K562 (cell line): ENCODE results near the gene AANAT. TPM values are rescaled to one million over a fixed set of nuclear protein-coding genes. Genes with fewer than 3 reads are reported as not detected.

ENCODE experiments used
- ATAC-seq: fragments of 200-7000 bp; cut with Tn5 transposase; 3 replicates; pipeline ENCODE4 v1.9.1; 2020; ENCODE audit warnings: moderate library complexity
- BruUV-seq: library from RNA; stranded (reverse); fragments of 400-500 nt; replicated peaks from 2 replicates; lab custom pipeline; 2021; lab: Mats Ljungman, UMichigan
- CTCF ChIA-PET: fragments of 300-600 bp; formaldehyde crosslinking; extraction: SDS; loops from one replicate; lab custom pipeline; 2021; ENCODE audit warnings: low intra/inter-chr PET ratio; lab: Yijun Ruan, JAX
- POLR2A ChIA-PET: fragments of 300-600, 350-650 bp; sonication (Branson Sonifier 250); formaldehyde crosslinking; extraction: SDS; loops from one replicate; lab custom pipeline; 2021; ENCODE audit warnings: antibody characterized with exemption, inconsistent platforms; lab: Yijun Ruan, JAX
- DNase-seq, 4 experiments: peaks; one replicate each; pipeline versions ENCODE4 v3.0.0 to v3.0.0-alpha.2; 2011 to 2018; ENCODE audit warnings: low spot score in 3 of 4, mixed read lengths in 3 of 4; ENCODE audit errors: extremely low read depth in 1 of 4
- FAIRE-seq: peaks from 2 replicates; lab custom pipeline; 2011; peaks lifted over from hg19 to GRCh38; lab: Jason Lieb, UNC
- H2AFZ ChIP-seq: 2 replicates; pipeline ENCODE4 v1.6.0; 2011; ENCODE audit warnings: low read depth, low read length, control low read depth, inconsistent platforms
- H3K27ac ChIP-seq: fragments of 200-600 bp; 3 replicates; pipeline ENCODE4 v1.8.0; 2011; ENCODE audit warnings: low read depth, mild to moderate bottlenecking, control low read depth, inconsistent platforms, low read length, moderate library complexity, mixed read lengths; ENCODE audit errors: extremely low read depth
- H3K27me3 ChIP-seq, 2 experiments: fragments of 300-600 bp in 1 of 2; 2 replicates in 1 of 2; 3 replicates in 1 of 2; pipeline versions ENCODE4 v1.6.0 to v1.8.0; 2011; ENCODE audit warnings: inconsistent platforms in 2 of 2, low read length in 2 of 2, mild to moderate bottlenecking in 1 of 2, mixed read lengths in 1 of 2, moderate library complexity in 1 of 2; ENCODE audit not compliant: control insufficient read depth in 2 of 2, insufficient read depth in 2 of 2
- H3K36me3 ChIP-seq: fragments of 300-600 bp; 3 replicates; pipeline ENCODE4 v1.8.0; 2011; ENCODE audit warnings: mild to moderate bottlenecking, low read length, inconsistent platforms; ENCODE audit not compliant: control insufficient read depth, insufficient read depth
- H3K4me1 ChIP-seq, 2 experiments: fragments of 200-600 bp in 1 of 2; replicated peaks in 1 of 2; 2 replicates in 1 of 2; 3 replicates in 1 of 2; pipeline versions ENCODE4 v1.5.1 to v1.8.0; 2011; ENCODE audit warnings: inconsistent platforms in 2 of 2, low read length in 2 of 2, mild to moderate bottlenecking in 1 of 2, mixed read lengths in 1 of 2, moderate library complexity in 1 of 2; ENCODE audit not compliant: control insufficient read depth in 2 of 2, insufficient read depth in 2 of 2
- H3K4me2 ChIP-seq: 2 replicates; pipeline ENCODE4 v1.6.1; 2011; ENCODE audit warnings: low read length, control low read depth, inconsistent platforms, mixed read lengths; ENCODE audit not compliant: insufficient read depth
- H3K4me3 ChIP-seq: fragments of 200-600 bp; sonication (generic), shearing (Covaris generic); 2 replicates; pipeline ENCODE4 v1.5.1; 2016; ENCODE audit warnings: control low read depth, inconsistent platforms
- H3K79me2 ChIP-seq: fragments of 200-600 bp; 3 replicates; pipeline ENCODE4 v1.8.0; 2011; ENCODE audit warnings: low read length, inconsistent platforms; ENCODE audit not compliant: control insufficient read depth, insufficient read depth
- H3K9ac ChIP-seq, 2 experiments: 2 replicates each; pipeline versions ENCODE4 v1.6.0 to v1.6.1; 2011; ENCODE audit warnings: low read depth in 2 of 2, low read length in 2 of 2, control low read depth in 1 of 2, inconsistent platforms in 1 of 2, mild to moderate bottlenecking in 1 of 2, mixed read lengths in 1 of 2; ENCODE audit not compliant: insufficient read depth in 1 of 2
- H3K9me1 ChIP-seq: one replicate; pipeline ENCODE4 v1.6.0; 2011; ENCODE audit warnings: inconsistent platforms, mild to moderate bottlenecking, low read length, moderate library complexity; ENCODE audit not compliant: control insufficient read depth, insufficient read depth
- H3K9me3 ChIP-seq: replicated peaks from 2 replicates; pipeline ENCODE4 v1.5.1; 2011; ENCODE audit warnings: low read depth, low read length, inconsistent platforms; ENCODE audit not compliant: control insufficient read depth, insufficient read depth
- H4K20me1 ChIP-seq: replicated peaks from 2 replicates; pipeline ENCODE4 v1.6.1; 2011; ENCODE audit warnings: low read length, inconsistent platforms, mixed read lengths; ENCODE audit not compliant: control insufficient read depth, insufficient read depth
- E2F5 ChIP-seq: sonication (generic); formaldehyde crosslinking; IDR thresholded peaks from 2 replicates; pipeline ENCODE4 v1.8.0; 2022; ENCODE audit warnings: mild to moderate bottlenecking, missing genetic modification reagents
- FOXJ2 ChIP-seq: fragments of 200-800 bp; sonication (Bioruptor generic); IDR thresholded peaks from 2 replicates; pipeline ENCODE4 v1.6.1; 2016; ENCODE audit warnings: missing genetic modification characterization, missing compliant biosample characterization
- ILK ChIP-seq: fragments of 450-650 bp; IDR thresholded peaks from 2 replicates; pipeline ENCODE4 v1.6.1; 2016; ENCODE audit warnings: missing genetic modification characterization, low read depth, mild to moderate bottlenecking, missing compliant biosample characterization, moderate library complexity, borderline replicate concordance
- KAT2B ChIP-seq: IDR thresholded peaks from one replicate; pipeline ENCODE4 v1.6.1; 2012; ENCODE audit warnings: low read depth, mild to moderate bottlenecking, control low read depth, inconsistent platforms, low read length, moderate library complexity
- RFX7 ChIP-seq: fragments of 250-450 bp; sonication (Bioruptor Pico); IDR thresholded peaks from 2 replicates; pipeline ENCODE4 v1.5.1; 2021; ENCODE audit warnings: mild to moderate bottlenecking
- SOX6 ChIP-seq: fragments of 450-650 bp; IDR thresholded peaks from 2 replicates; pipeline ENCODE4 v1.6.1; 2014; ENCODE audit warnings: mild to moderate bottlenecking
- TAL1 ChIP-seq: fragments of 450-650 bp; IDR thresholded peaks from 2 replicates; pipeline ENCODE4 v1.6.1; 2016; ENCODE audit warnings: mild to moderate bottlenecking
- XRCC3 ChIP-seq: fragments of 450-650 bp; IDR thresholded peaks from 2 replicates; pipeline ENCODE4 v1.6.1; 2017; ENCODE audit warnings: mild to moderate bottlenecking, moderate library complexity
- ZNF174 ChIP-seq: fragments of 250-450 bp; sonication (Bioruptor Pico); IDR thresholded peaks from 2 replicates; pipeline ENCODE4 v1.4.0; 2020; ENCODE audit warnings: mild to moderate bottlenecking
- ZNF655 ChIP-seq: fragments of 250-450 bp; sonication (Bioruptor Pico); IDR thresholded peaks from 2 replicates; pipeline ENCODE4 v1.5.0; 2021
- WGBS: fragments of 100-300 bp; shearing (Covaris generic); methylation state at CpG from one replicate; pipeline ENCODE4 v1.1.6; 2016; ENCODE audit warnings: low coverage, mixed read lengths; ENCODE audit not compliant: insufficient coverage; ENCODE audit errors: missing lambda C conversion rate; 5-methylcytosine and 5-hydroxymethylcytosine counted together
- in situ Hi-C: fragments of 300-500 bp; cut with MboI; formaldehyde crosslinking; loops from 4 replicates; pipeline ENCODE4 v1.15.0; 2018; ENCODE audit warnings: inconsistent platforms, mixed read lengths
- intact Hi-C: fragments of 100-400 bp; cut with micrococcal nuclease; formaldehyde crosslinking; loops from 2 replicates; pipeline ENCODE4 v1.14.2; 2022
- polyA plus RNA-seq, 8 experiments: library from polyadenylated mRNA; depleted of rRNA in 4 of 8; stranded (reverse) in 5 of 8; unstranded in 3 of 8; fragments of >200 nt; fragmentation: Nextera tagmentation in 2 of 8; fragmentation: Illumina TruSeq in 1 of 8; extraction: Ambion mirVana in 2 of 8; extraction: Trizol in 1 of 8; gene quantifications; 2 replicates each; pipeline versions ENCODE4 v1.2.1 to v1.2.3, GENCODE V29; 2011 to 2014; ENCODE audit warnings: inconsistent platforms in 1 of 8, missing spikeins in 1 of 8
- total RNA-seq, 7 experiments: library from RNA; depleted of rRNA in 6 of 7; stranded (reverse); fragments of >200 nt in 6 of 7; fragmentation: Illumina TruSeq in 2 of 7; extraction: Trizol in 2 of 7; gene quantifications; 2 replicates each; pipeline versions ENCODE4 v1.2.1 to v1.2.3, GENCODE V29; 2011 to 2021; ENCODE audit warnings: low replicate concordance in 1 of 7
- TF ChIP-seq, protein P1 (sequence below): sonication (generic); formaldehyde crosslinking; IDR thresholded peaks from 2 replicates; pipeline ENCODE4 v1.8.0; 2023; ENCODE audit warnings: missing genetic modification reagents, mild to moderate bottlenecking, borderline replicate concordance
- TF ChIP-seq, protein P2 (sequence below), 2 experiments: fragments of 450-650 bp in 1 of 2; sonication (generic) in 1 of 2; formaldehyde crosslinking; conservative IDR thresholded peaks; 2 replicates each; pipeline versions ENCODE4 v1.4.0 to v1.8.1; 2020 to 2022; ENCODE audit warnings: mild to moderate bottlenecking in 1 of 2, missing genetic modification reagents in 1 of 2

Gene AANAT
- total and polyA plus RNA-seq, 9 of the 15 experiments (the other 6 are each of a cell fraction or from before 2014, with no cell fraction given), result not detected

DNA sequence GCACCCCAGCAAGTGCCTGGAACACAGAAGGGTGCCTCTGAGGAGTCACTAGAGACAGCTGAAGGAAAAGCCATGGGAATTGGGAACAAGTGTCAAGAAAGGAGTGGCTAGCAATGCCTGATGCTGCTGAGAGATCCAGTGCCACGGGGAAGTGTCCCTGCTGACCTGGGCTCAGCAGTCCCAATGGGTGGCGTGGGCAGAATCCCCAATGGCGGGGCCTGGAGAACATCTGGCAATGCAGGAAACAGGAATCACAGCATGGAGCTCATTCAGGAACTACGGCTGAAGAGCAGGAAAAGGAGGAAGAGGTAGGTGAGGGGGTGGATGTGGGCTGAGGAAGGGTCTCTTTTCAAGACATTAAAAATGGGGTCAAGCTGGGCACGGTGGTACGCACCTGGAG, 44.5 kb upstream of the AANAT start:
- in situ Hi-C loops (no loop called here), intact Hi-C loops (no loop called here)
- ChIA-PET CTCF (no interaction called here), POLR2A (interaction anchor here (0.5 to 1.2 kb wide), 3 partner anchors 17 to 54 kb away, joined by 3 to 4 read pairs (median 3); no protein-coding TSS in a partner anchor)
- H3K9ac ChIP-seq, result no peak overlapping the region
- 94% methylated on average over 4 of the region's 6 CpGs for WGBS
- H3K79me2 ChIP-seq, result peaks cover 53% of the 10 kb centered on the region
- no peak overlapping the region for H2AFZ ChIP-seq
- peaks cover 3% of the 10 kb centered on the region for H4K20me1 ChIP-seq
- no peak overlapping the region for H3K27ac ChIP-seq
- DNase-seq (no peak), FAIRE-seq (no peak), ATAC-seq (no peak)
- H3K9me1 ChIP-seq, result no peaks in the 10 kb centered on the region
- no peak overlapping the region for H3K4me3 ChIP-seq
- H3K9me3 ChIP-seq, result no peaks in the 10 kb centered on the region
- BruUV-seq, result no TSS peak
- no peak for TF ChIP-seq KAT2B
- no peak for TF ChIP-seq TAL1
- TF ChIP-seq, protein P1, sequence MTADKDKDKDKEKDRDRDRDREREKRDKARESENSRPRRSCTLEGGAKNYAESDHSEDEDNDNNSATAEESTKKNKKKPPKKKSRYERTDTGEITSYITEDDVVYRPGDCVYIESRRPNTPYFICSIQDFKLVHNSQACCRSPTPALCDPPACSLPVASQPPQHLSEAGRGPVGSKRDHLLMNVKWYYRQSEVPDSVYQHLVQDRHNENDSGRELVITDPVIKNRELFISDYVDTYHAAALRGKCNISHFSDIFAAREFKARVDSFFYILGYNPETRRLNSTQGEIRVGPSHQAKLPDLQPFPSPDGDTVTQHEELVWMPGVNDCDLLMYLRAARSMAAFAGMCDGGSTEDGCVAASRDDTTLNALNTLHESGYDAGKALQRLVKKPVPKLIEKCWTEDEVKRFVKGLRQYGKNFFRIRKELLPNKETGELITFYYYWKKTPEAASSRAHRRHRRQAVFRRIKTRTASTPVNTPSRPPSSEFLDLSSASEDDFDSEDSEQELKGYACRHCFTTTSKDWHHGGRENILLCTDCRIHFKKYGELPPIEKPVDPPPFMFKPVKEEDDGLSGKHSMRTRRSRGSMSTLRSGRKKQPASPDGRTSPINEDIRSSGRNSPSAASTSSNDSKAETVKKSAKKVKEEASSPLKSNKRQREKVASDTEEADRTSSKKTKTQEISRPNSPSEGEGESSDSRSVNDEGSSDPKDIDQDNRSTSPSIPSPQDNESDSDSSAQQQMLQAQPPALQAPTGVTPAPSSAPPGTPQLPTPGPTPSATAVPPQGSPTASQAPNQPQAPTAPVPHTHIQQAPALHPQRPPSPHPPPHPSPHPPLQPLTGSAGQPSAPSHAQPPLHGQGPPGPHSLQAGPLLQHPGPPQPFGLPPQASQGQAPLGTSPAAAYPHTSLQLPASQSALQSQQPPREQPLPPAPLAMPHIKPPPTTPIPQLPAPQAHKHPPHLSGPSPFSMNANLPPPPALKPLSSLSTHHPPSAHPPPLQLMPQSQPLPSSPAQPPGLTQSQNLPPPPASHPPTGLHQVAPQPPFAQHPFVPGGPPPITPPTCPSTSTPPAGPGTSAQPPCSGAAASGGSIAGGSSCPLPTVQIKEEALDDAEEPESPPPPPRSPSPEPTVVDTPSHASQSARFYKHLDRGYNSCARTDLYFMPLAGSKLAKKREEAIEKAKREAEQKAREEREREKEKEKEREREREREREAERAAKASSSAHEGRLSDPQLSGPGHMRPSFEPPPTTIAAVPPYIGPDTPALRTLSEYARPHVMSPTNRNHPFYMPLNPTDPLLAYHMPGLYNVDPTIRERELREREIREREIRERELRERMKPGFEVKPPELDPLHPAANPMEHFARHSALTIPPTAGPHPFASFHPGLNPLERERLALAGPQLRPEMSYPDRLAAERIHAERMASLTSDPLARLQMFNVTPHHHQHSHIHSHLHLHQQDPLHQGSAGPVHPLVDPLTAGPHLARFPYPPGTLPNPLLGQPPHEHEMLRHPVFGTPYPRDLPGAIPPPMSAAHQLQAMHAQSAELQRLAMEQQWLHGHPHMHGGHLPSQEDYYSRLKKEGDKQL (CRISPR knock-in tag), result no peak
- no peak for TF ChIP-seq E2F5 (CRISPR knock-in tag)
- TF ChIP-seq FOXJ2 (tag), result no peak
- TF ChIP-seq ILK (tag), result no peak
- TF ChIP-seq ZNF655 (CRISPR knock-in tag), result no peak
- TF ChIP-seq ZNF174 (CRISPR knock-in tag), result no peak
- TF ChIP-seq, protein P2, sequence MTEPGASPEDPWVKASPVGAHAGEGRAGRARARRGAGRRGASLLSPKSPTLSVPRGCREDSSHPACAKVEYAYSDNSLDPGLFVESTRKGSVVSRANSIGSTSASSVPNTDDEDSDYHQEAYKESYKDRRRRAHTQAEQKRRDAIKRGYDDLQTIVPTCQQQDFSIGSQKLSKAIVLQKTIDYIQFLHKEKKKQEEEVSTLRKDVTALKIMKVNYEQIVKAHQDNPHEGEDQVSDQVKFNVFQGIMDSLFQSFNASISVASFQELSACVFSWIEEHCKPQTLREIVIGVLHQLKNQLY (CRISPR knock-in tag; conservative IDR thresholded peaks at IDR 0.05), result no peak
- no peak for TF ChIP-seq RFX7 (CRISPR knock-in tag)
- TF ChIP-seq XRCC3, result no peak
- TF ChIP-seq SOX6, result no peak
- H3K4me1 ChIP-seq, result peaks cover 1 to 18% of the 10 kb centered on the region in 2 experiments; a peak in 4 of 5 replicates
- H3K27me3 ChIP-seq, result no peaks in the 10 kb centered on the region
- H3K36me3 ChIP-seq, result peaks cover 3% of the 10 kb centered on the region; the same call in 2 of the 3 replicates
- H3K4me2 ChIP-seq, result no peak overlapping the region
